Renal pelvis (tissue), 4 donors: ENCODE results near the gene PRMT5. TPM values are rescaled to one million over a fixed set of nuclear protein-coding genes. Genes with fewer than 3 reads are reported as not detected.

ENCODE experiments used
- DNase-seq: peaks from one replicate; pipeline ENCODE4 v3.0.0-alpha.2; 2013
- polyA plus RNA-seq, 3 donors: library from polyadenylated mRNA; unstranded; fragments of 120-200 nt; gene quantifications; one replicate each; pipeline ENCODE4 v1.2.1, GENCODE V29; 2013; ENCODE audit not compliant: insufficient read length in 3 of 3

Gene PRMT5
- polyA plus RNA-seq, 3 donors = 150 to 181 (median 161) TPM

DNA sequence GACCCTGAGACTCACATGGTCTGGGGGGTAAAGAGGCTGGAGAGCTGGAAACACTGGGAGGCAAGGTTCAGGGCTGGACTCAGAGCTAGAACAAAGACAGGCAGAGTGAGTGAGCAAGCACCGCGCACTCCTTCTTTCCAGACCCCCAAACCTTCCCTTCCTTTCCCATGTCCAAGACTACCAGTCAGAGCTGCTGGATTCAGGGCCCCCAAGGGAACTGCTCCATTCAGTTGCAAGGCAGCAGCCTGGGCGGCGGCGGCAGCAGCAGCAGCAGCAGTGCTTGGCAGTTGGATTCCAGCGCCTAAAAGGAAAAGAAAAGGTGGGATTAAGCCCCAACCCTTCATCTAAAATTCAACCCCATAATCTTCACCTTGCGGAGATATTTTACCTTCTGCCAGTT lies 27.4 kb downstream of the PRMT5 start:
- DNase-seq = no peak

DNA sequence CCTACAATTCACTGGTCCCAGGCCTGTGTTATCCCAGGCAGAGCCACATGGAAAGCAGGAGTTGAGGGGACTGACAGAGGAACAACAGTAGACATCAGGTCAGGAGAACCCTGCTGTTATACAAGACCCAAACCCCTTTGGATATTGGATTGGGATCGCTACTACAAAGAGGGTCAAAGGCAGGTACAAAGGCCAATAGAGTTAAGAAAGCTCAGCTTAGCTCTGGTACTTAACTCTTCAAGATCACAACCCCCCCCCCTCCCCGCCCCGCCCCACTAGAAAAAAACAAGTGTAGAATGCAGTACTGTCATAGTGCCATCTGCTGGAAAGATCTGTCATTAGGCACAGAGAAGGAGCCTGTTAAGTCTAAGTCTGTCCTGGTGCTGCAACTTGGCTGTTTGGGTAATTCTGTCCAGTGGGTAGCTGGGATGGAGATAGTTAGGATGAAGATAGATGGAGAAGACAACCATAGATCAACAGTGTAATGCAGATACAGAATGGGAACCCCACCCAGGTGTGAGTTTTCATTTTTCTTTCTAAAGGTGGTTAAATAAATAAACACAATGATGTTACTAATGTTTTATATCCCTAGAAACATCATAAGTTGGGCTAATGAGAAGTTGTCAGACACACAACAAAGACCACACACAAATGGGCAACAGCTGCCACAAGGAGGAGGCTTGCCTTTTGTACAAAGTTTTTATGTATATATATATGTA lies 28.9 kb downstream of the PRMT5 start:
- DNase-seq = no peak

DNA sequence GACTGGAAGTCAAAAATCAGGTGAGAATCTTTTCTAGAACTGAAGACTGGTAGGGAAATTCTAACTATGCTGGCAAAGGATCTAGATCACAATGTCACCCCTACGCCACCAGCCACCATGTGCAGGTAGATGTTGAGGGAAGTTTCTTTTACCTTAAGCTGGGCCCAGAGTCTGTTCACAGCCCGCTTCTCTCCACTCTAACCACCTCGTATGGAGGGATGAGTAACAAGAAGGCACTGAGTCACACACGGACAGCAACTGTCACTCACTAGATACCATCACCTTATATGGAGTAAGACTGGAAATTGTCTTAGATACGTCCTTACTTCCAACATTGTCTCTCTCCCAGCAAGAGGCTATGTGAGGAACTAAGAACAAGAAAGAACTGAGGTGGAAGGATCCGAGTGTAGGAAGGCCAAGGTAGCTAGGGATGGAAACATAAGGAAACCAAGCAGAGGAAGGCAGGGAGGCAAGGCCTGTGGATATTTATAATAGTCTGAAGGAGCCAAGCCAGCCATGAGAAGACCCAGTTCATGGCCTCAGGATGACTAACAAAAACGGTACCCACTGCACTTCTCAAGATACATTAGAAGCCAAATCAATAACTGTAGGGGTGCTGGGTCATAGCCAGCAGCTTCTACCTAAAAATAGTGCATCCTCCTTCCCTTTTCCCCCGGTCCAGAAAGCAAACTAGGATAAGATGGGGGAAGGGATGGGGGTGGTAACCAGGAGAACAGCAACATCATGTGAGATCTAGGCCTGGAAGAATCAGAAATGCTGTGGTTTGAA lies 30.7 kb downstream of the PRMT5 start:
- no peak for DNase-seq

DNA sequence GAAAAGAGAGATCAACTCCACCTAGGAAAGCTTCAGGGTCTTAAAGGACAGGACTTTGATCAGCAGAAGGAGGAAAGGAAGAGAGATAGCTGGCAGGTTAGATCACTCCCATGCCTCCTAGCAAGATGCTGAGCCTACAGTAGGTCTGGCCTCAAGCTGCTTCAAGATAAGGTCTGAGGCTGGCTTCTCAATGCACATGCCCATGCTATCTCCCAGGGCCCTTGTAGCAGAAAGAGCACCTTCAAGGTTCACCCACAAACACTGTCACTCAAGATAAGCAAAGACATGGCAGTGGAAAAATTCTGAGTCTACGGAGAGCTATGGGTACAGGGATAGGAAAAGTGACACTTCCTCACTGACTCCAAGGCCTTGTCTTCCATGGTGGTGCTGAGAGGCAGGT lies 31.8 kb downstream of the PRMT5 start:
- DNase-seq = no peak

DNA sequence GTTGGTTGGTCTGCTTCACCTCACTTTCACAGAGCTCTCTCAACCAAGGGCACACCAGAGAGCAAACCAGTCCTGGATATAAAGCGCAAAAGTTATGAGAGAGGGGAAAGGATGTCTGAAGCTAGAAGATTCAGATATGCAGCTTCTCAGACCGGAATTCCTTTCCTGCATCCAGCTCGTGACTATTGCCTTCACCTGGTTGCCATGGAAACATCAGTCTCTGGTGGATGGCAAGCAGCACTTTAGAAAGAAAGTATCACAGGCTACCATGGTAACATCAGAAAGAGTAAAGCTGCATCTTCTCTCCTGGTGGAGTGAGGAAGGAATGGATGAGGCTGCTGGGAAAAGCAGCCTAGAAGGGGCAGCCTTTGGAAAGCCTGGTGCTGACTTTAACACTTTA lies 32.4 kb downstream of the PRMT5 start:
- no peak for DNase-seq

DNA sequence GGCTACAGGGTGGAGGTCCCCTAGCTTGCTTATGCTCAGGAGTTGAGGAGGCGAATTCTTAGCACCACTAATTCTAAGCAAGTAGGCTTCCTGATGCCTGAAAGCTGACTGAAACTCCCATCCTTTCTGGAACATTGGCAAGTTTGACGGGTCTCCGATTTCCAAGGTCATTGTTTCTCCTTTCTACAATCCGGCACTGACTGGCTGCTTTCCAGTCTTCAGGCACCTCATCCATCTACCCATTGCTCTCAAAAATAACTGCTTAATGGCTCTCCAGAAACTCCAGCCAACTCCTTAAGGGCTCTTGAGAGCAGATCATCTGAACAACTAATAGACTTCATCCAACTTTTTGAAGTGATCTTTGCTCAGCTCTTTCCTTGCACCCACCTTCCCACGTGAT lies 32.8 kb downstream of the PRMT5 start:
- no peak for DNase-seq

DNA sequence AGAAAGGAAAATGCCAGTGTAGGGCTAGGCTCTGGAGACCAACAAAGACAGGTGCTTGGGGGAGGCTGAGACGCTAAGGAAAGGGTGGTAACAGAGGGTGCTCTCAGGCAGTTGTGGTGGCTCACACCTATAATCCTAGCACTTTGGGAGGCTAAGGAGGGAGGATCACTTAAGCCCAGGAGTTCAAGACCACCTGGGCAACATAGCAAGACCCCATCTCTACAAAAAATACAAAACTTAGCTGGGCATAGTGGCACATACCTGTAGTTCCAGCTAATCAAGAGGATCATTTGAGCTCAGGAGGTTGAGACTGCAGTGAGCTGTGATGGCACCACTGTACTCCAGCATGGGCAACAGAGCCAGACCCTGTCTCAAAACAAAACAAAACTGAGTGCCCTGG lies 33.8 kb downstream of the PRMT5 start:
- DNase-seq = no peak

DNA sequence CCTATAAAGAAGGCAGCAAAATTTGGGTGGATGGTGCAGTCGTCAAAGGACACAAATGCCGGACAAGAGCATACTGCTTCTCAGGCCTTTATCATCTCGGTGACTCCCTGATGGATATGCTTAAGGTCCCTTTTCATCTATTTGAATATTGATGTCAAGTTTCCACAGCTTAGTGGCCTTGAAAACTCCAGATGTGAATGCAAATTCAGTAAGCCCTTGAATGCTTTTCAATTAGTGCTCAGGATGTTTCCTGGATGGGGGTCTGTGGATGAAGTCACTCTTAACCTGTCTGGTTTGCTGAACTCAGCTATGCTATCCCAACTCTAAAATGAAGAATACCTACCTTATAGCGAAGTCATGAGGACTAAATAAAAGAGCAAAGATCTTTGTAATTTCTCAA lies 35.5 kb downstream of the PRMT5 start:
- no peak for DNase-seq

DNA sequence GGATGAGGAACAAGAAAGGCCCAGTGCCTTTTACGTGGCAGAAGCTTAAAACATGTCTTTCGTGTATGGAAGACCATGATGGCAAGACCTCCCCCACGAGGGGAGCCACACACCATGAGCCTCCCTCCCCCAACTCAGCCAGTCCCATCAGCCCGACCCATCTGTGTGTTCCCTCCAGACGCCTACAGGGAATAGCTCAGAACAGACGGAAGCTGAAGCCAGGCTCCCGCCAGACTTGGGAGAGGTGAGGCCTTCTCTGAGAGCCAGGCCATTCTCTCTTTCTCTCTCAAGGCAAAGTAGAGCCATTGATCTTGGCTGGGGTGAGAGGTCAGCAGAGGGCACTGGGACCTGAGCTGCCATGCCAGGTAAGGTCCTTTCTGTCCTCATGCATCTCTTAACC lies 36.7 kb downstream of the PRMT5 start:
- DNase-seq = no peak

DNA sequence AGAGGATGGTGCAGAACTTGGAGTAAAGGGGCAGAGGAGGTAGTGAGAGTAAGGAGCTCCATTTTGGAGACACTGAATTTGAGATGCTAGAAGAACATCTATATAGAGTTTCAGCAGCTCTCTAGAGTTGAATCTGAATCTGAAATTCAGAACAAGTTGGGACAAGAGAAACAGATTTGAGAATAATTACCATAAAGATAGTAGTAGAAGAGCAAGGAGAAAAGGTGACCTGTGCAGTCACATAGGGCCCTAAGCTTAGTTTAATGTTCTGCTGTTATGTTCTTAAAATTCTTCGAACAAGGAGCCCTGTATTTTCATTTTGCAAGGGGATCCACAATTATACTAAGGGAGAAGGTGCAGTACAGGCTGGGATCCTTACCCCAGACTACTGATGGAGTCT lies 38.8 kb downstream of the PRMT5 start:
- no peak for DNase-seq

DNA sequence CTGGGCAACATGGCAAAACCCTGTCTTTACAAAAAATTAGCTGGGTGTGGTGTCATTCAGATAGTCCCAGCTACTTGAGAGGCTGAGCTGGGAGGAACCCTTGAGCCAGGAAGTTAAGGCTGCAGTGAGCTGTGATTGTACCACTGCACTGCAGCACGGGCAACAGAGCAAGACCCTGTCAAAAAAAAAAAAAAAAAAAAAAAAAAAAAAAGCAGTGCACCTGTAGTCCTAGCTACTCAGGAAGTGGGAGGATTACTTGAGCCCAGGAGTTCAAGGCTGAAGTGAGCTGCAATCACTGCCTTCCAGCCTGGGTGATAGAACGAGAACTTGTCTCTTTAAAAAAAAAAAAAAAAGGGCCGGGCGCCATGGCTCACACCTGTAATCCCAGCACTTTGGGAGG lies 40.5 kb downstream of the PRMT5 start:
- DNase-seq = no peak

DNA sequence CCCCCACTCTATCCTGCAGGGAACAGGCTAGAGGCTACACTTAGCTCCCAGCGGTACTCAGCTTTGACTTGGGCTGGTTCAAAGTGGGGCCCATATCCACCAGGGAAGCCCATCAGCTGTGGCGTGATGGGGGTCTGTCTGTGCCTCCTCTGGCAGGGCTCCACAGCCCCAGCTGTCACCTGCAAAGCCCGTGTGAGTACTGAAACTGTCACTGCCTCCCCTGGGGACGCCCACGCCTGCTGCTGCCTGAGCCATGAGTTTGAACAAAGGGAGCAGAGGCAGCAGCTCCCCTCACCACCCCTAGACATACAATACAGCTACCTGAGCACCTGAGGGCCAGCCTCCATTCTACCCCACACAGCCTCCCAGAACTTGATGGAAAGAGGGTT lies 41.2 kb downstream of the PRMT5 start:
- no peak for DNase-seq

DNA sequence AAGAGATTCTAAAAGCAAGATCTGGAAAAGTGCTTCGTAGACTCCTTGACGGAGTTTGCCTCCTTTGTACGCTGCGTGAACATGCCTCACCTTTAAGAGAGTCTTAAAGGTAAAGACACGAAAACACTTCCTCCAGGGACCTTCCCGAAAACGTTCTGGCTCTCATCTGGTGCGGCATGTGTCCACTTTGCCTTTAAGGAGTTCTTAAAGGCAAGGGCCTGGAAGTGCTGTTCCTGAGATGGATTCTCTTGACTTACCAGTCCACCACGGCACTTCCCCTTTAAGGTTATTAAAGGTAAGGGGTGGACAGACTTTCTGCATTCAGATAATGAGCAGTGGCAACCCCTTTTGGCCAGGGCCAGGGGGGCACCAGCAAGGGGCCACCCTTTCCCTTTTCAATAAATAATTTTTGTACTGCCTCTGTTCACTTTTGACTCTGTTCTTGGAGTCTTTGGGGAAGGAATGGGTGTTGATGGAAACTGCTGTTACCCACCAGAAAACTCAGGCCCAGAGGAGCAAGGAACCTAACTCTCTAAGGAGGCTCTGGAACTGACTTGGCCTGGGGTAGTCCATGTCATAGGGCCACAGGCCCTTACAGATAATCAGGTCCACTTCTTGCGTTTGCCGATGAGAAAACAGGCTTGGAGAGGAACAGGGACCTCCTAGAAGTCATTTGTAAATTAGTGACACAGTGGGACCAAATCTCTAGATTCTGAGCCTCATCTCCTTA lies 41.8 kb downstream of the PRMT5 start:
- peak; percentile 93 for DNase-seq

DNA sequence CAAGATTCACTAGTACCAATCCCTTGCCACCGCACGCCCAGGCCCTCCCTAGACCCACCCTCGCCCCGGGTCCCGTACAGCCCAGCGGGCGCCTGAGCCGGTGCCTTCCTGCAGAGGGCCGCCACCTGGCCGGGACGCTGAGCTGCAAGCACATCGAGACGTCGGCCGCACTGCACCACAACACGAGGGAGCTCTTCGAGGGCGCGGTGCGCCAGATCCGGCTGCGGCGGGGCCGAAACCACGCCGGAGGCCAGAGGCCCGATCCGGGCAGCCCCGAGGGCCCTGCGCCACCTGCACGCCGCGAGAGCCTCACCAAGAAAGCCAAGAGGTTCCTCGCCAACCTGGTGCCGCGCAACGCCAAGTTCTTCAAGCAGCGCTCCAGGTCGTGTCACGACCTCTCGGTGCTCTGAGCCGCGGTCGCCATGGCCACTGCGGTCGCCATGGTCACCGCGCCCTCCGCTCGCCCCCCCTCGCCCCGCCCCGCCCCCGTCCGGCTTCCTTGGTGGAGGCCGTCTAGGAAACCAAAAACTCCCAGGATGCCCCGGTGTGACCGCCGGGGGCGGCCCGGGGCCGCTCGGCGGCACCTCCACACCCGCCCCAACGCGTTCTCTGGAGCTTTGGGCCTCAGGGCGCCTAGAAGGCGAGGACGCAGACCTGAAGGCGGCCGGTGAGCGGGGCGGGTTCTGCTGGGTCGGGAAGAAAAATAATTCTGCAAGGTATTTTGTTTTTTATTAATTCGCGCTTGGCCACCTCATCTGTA lies 42.5 kb downstream of the PRMT5 start:
- DNase-seq = peak; percentile 84

DNA sequence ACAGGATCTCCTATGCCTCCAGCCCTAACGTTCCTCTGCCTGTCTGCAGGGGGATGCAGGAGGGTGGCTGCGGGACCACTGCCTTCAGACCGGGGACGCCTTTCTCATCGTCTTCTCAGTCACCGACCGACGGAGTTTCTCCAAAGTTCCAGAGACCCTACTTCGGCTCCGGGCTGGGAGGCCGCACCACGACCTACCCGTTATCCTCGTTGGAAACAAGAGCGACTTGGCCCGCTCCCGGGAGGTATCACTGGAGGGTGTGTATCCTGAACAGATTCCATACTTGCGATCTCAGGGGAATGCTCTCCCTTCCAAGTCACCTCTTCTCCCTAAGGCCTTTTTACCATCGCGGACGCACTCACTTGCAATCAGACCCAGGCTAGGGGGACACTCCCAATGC lies 43.2 kb downstream of the PRMT5 start:
- no peak for DNase-seq

DNA sequence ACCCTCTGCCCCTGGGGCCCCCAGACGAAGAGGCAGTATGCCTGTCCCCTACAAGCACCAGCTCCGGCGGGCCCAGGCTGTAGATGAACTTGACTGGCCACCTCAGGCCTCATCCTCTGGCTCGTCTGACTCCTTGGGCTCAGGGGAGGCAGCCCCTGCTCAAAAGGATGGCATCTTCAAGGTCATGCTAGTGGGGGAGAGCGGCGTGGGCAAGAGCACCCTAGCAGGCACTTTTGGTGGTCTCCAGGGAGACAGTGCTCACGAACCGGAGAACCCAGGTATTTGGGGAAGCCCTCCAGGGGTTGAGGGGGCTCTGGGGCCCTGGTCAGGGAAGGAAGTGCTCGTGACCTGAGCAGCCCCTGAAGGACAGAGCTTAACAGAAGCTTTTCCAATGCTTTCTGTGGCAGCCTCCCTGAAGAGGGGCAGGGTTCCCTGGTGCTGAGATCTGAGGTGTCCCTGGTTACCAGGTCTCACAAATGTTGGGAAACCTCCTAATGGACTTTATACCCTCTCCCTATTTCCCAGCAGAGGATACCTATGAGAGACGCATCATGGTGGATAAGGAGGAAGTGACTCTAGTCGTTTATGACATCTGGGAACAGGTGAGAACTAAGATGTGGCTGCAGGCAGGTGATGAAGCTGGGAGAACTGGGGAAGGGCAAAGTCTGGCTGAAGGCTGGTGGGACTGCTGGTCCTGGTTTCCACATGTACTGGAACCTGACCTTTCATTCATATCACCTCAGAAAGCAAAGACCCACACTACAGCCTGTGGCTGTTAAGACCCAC lies 44.2 kb downstream of the PRMT5 start:
- no peak for DNase-seq

DNA sequence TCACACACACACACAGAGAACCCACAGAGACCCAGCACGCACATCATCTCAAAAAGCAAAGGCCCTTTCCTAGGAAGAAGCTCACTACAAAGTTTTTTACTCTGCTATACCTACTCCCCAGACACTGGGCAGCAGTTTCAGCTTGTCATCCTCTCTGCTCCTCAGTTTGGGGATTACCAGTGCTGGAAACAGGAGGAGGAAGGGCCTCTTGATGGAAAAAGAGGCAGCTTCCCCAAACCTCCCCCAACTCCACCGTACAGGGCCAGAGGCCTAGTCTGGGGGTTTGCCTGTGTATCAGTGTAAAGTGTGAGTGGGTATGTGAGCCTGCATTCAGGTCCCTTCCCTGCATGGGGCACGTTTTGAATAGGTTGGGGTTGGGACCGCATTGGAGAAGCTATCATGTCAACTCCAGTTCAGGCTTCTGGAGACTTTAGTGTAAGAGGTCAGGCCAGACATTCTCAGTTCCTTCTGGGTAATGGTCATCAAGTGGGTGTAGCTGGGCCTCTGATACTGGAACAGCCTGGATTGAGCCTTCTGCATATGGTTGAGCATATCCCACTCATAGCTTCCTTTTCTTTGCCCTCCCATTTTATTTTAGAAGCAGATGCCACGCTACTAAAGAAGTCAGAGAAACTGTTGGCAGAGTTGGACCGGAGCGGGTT lies 45.0 kb downstream of the PRMT5 start:
- no peak for DNase-seq

DNA sequence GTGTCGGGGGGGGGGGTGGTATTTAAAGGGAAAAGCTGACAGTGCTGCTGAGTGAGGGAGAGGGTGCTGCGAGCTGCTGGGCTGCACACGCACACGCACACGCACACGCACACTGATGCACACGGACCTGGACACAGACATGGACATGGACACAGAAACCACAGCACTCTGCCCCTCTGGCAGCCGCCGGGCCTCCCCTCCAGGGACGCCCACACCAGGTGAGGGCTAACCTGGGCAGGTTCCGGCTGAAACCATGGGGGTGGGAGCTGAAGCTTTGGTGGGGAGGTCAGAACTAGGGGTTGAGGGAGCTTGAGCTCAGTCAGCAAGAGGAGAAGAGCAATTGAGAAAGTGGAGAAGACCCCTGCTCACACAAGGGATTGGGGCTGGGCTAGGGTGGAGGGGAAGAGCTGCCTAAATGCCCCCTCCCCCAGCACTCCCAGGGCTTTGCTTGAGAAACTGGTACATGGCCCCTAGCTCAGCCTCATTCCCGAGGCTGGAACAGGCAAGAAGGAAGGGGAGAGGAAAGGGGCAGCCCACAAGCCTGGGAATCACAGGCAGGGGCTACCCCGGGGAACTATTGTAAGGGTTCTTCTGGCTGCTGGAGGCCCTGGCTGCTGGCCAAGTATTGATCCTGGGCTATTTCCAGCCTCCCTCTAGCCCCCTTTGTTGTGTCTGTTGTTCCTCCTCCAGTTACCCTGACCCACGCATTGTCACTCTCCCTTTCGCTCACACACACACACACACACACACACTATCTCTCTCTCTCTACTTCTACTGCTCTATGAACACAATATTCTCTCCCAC lies 45.8 kb downstream of the PRMT5 start, which contains the start of gene REM2:
Gene REM2 (plus strand): TSS at position 50 of the 804 bp plus-strand sequence. CDS start 66 bp downstream, at position 116.
- no peak for DNase-seq

DNA sequence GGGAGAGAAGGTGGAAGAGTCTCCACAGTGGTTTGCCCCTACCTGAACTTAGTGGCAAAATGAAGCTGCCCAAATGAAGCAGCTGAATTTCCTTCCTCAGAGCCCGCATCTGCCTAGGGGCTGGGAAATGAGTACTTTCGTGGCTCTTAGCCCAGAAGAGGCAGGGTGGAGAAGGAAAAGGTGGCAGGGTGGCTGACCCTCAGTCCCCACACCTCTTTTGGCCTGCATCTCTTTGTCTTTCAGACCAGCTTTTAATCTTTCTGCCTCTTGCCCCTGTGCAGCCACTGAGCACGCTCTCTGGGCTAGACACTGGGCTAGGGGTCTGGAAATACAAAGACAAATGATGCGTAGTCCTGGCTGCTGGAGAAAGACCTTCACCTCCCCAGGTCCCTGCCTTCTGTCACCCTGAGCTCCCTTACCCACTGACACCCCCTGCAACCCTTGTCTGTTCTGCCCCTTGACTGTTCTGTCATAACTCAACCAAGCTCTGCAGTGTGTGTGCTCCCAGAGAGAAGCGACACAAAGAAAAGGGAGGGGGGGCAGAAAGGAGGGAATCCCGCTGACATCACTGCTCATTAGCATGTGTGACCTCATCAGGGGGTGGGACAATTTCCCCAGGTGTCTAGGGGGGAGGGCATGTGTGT lies 46.5 kb downstream of the PRMT5 start:
- peak; percentile 89 for DNase-seq
